ENCODE data around the gene STRADA. TPM values are rescaled to one million over a fixed set of nuclear protein-coding genes. Genes with fewer than 3 reads are reported as not detected.

The STRADA gene
- total RNA-seq, 4 donors from 2014 or later, result 14.2 to 52.8 (median 40.4) TPM

GRCh38 chr17:63698381-63698885 lies 43.2 kb downstream of the STRADA start:
- Histone ChIP-seq H3K4me3 (peak overlapping the region; percentile 75 to 92 (median 80)), H3K9me3 (no peaks in the 10 kb centered on the region), H3K4me1 (peaks cover 0 to 36% (median 32%) of the 10 kb centered on the region in 4 donors), H3K27me3 (no peaks in the 10 kb centered on the region), H3K36me3 (peaks cover 0 to 17% (median 0%) of the 10 kb centered on the region in 3 donors), H3K27ac (peak overlapping the region; percentile 88 to 100 (median 94))
- TF ChIP-seq, protein P1, sequence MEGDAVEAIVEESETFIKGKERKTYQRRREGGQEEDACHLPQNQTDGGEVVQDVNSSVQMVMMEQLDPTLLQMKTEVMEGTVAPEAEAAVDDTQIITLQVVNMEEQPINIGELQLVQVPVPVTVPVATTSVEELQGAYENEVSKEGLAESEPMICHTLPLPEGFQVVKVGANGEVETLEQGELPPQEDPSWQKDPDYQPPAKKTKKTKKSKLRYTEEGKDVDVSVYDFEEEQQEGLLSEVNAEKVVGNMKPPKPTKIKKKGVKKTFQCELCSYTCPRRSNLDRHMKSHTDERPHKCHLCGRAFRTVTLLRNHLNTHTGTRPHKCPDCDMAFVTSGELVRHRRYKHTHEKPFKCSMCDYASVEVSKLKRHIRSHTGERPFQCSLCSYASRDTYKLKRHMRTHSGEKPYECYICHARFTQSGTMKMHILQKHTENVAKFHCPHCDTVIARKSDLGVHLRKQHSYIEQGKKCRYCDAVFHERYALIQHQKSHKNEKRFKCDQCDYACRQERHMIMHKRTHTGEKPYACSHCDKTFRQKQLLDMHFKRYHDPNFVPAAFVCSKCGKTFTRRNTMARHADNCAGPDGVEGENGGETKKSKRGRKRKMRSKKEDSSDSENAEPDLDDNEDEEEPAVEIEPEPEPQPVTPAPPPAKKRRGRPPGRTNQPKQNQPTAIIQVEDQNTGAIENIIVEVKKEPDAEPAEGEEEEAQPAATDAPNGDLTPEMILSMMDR (IDR thresholded peaks at IDR 0.05), result no peak
- TF ChIP-seq POLR2A (IDR thresholded peaks at IDR 0.05), result no peak
- peak in 1 of 3 donors; percentile 58 for DNase-seq

DNA sequence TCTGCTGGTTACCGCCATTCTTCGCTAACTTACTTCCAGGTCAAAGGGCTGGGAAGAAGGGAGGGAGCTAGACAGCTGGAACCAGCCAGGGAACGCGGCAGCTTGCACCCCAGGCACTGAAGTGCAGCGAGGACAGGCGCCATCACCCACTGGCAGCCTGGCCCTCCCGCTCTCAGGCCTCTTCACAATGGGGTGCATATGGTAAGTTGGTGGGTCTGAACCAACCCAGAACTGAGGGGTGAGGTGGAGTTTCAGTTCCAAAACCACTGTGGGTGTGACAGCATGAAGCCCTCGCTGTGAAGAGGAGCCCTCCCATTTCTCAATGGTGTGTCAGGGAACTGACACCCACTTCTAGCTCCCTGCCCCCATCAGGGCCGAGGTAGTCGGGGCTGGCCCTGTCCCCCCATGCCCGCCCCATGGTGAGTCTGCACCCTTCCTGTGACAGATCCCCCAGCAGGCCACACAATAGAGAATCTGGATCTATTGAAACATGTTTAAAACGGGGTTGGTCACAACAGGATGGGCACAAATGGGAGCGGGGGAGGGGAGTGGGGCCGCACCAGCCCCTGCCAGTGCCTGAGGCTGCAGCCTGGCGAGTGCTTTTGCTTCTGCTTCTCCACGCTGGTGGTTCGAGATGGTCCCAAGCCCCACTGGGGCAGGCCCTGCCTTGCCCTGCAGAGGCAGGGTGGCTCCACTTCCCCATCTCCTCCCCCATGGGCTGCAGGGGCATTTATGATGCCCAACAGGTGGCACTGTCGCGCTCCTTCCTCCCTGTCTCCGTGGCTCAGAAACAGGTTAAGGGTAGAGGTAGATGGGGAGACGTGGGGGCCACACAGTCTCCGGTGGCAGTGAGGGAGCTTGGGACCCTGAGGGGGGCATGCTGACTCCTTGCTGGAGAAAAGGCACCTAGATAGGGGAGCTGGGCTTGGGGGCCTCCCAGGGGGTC lies 44.0 kb downstream of the STRADA start:
- Histone ChIP-seq H3K4me3 (peak overlapping the region; percentile 75 to 92 (median 80)), H3K36me3 (peaks cover 0 to 17% (median 0%) of the 10 kb centered on the region in 3 donors), H3K9me3 (no peaks in the 10 kb centered on the region), H3K27me3 (no peaks in the 10 kb centered on the region), H3K27ac (peak overlapping the region; percentile 88 to 100 (median 94)), H3K4me1 (peaks cover 0 to 36% (median 29%) of the 10 kb centered on the region in 4 donors)
- TF ChIP-seq, protein P1 (IDR thresholded peaks at IDR 0.05), result peak; percentile 55 to 76 (median 68)
- TF ChIP-seq POLR2A (IDR thresholded peaks at IDR 0.05), result no peak
- DNase-seq, result peak; percentile 76 to 93 (median 87)

DNA sequence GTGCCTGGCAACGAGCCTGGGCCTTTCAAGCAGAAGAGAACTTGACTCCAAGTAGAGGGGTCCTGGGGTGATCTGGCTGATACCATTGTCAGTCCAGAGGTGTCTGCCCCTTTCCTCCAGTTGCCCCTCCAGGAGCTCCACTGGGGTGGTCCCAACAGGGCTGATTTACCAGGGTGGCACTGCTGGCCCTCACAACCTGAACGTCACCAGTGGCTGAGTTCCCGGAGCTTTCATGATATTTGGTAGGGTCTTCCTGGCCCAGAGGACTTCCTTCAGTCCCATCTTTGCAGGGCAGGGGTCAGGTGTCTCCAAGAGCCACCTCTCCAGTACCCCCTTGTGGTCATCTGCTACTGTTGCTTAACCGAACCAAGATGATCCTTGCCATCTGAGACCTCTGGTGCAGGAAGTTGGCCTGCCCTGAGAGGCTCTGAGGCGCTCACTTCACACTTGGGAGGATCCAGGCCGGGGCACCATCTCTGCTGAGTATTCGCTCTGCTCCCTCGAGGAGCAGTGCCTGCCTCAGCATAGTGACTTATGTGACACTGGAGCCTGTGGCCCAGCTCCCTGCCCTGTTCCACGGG lies 45.1 kb downstream of the STRADA start:
- Histone ChIP-seq H3K36me3 (peaks cover 0 to 28% (median 0%) of the 10 kb centered on the region in 3 donors), H3K9me3 (no peaks in the 10 kb centered on the region), H3K4me1 (peaks cover 0 to 34% (median 27%) of the 10 kb centered on the region in 4 donors), H3K4me3 (peak overlapping the region in 1 of 4 donors; percentile 92), H3K27me3 (no peaks in the 10 kb centered on the region), H3K27ac (peak overlapping the region; percentile 40 to 100 (median 94))
- TF ChIP-seq, protein P1 (IDR thresholded peaks at IDR 0.05), result peak; percentile 13 to 39 (median 32)
- TF ChIP-seq POLR2A (IDR thresholded peaks at IDR 0.05), result no peak
- DNase-seq, result peak in 2 of 3 donors; percentile 57 to 72

DNA sequence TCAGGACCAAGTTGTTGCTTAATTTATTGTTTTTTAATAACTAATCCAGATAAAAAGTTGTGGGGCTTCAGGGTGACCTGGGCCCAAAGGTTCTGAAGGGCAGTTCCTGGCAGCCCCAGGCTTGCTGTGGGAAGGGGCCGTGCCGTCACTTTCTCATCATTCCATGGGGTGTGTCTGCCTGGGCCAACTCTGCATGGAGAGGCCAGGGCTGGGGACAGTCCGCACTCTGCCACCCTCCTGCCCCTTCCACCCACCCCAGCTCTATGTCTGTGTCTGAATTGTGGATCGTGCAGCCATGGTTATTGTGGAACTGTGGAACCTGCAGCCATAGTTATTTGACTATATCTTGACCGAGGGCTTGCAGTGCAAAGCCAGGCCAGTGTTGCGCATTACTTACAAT lies 45.7 kb downstream of the STRADA start:
- Histone ChIP-seq H3K4me1 (peaks cover 0 to 28% (median 24%) of the 10 kb centered on the region in 4 donors), H3K27me3 (no peaks in the 10 kb centered on the region), H3K27ac (peak overlapping the region in 2 of 4 donors; percentile 5 to 100), H3K36me3 (peaks cover 0 to 34% (median 0%) of the 10 kb centered on the region in 3 donors), H3K4me3 (no peak overlapping the region), H3K9me3 (no peaks in the 10 kb centered on the region)
- DNase-seq, result no peak
- TF ChIP-seq, protein P1 (IDR thresholded peaks at IDR 0.05), result no peak
- no peak for TF ChIP-seq POLR2A (IDR thresholded peaks at IDR 0.05)

DNA sequence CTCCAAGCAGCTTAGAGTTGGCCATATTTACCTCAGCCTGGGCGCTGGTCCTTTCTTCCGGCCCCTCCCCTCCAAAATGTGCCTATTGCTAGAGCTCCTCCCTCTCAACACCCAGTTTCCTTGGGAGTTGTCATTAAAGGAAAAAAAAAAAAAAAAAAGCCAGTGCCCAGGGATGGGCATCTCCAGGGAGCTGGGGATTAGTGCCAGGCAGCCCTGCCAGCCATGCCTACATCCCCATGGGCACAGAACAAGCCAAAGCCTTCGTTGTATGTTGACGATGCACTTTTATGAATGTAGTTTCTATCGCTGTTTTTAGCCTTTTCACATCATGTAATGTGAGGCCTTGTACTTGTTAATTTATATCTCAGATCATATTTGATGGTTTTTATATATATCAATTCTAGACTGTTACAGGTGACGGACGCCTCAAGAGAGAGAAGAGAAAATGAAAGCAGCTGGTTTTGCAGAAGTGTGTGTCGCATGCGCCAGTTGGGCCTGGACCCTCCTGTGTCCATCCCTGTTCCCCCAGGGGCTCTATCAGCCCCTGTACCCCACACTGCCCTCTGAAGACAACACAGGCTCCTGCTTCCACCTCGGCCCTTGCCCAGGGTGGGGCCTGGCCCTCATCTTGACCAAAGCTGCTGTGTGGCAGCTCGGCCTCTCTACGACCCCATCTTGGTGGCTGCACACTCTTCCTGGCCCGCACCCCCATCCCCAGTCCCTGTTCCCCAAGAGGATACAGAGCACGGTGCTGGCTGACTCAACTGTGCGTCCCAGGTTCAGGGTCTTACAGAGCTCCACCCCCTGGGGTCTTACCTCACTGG lies 46.4 kb downstream of the STRADA start:
- Histone ChIP-seq H3K4me3 (peak overlapping the region in 1 of 4 donors; percentile 20), H3K27me3 (no peaks in the 10 kb centered on the region), H3K27ac (peak overlapping the region in 2 of 4 donors; percentile 5 to 100), H3K36me3 (peaks cover 0 to 41% (median 0%) of the 10 kb centered on the region in 3 donors), H3K4me1 (peaks cover 0 to 26% (median 21%) of the 10 kb centered on the region in 4 donors), H3K9me3 (no peaks in the 10 kb centered on the region)
- TF ChIP-seq, protein P1 (IDR thresholded peaks at IDR 0.05), result no peak
- no peak for TF ChIP-seq POLR2A (IDR thresholded peaks at IDR 0.05)
- peak in 1 of 3 donors; percentile 35 for DNase-seq

Data from Peyer's patch (tissue), 4 donors.